Left ventricle myocardium inferior (tissue), 1 donor: Measurements from ENCODE around the gene CNGB1. TPM values are rescaled to one million over a fixed set of nuclear protein-coding genes. Genes with fewer than 3 reads are reported as not detected.

ENCODE experiments used
- DNase-seq: peaks from one replicate; pipeline ENCODE4 v3.0.0-alpha.2; 2020
- H3K27ac ChIP-seq: fragments of 200-600 bp; replicated peaks from 2 replicates; pipeline ENCODE4 v1.8.0; 2021
- H3K27me3 ChIP-seq: fragments of 200-600 bp; 2 replicates; pipeline ENCODE4 v1.8.0; 2021; ENCODE audit warnings: low read depth
- H3K36me3 ChIP-seq: fragments of 200-600 bp; 2 replicates; pipeline ENCODE4 v1.8.0; 2021
- H3K4me1 ChIP-seq: fragments of 200-600 bp; 2 replicates; pipeline ENCODE4 v1.8.0; 2021
- H3K4me3 ChIP-seq: fragments of 200-600 bp; 2 replicates; pipeline ENCODE4 v1.8.0; 2021; ENCODE audit warnings: mild to moderate bottlenecking, moderate library complexity
- H3K9me3 ChIP-seq: fragments of 200-600 bp; replicated peaks from 2 replicates; pipeline ENCODE4 v1.8.0; 2021
- CTCF ChIP-seq: fragments of 200-600 bp; IDR thresholded peaks from 2 replicates; pipeline ENCODE4 v1.8.0; 2021; ENCODE audit warnings: antibody characterized with exemption, mild to moderate bottlenecking, borderline replicate concordance
- intact Hi-C: fragments of 100-400 bp; cut with micrococcal nuclease; formaldehyde crosslinking; loops from one replicate; pipeline ENCODE4 v1.11.0; 2022
- total RNA-seq: library from RNA; stranded (reverse); fragmentation: NEBNext Ultra II Directional; extraction: Animal tissue kit (Norgen Biotek cat#: 25700); gene quantifications from one replicate; pipeline ENCODE4 v1.2.1, GENCODE V29; 2021
- donor health status: DM: no; HTN: yes; CAD: no; lungs with severe emphysema.

CNGB1 gene
- total RNA-seq, 1 donor from 2014 or later = not detected

- no peaks in the 10 kb centered on the region for H3K9me3 ChIP-seq
- intact Hi-C loops = no loop called here
- DNase-seq = no peak
- H3K4me3 ChIP-seq = no peak overlapping the region
- TF ChIP-seq CTCF = no peak
- H3K27ac ChIP-seq = no peak overlapping the region
- H3K27me3 ChIP-seq = peaks cover 36% of the 10 kb centered on the region
- no peaks in the 10 kb centered on the region for H3K4me1 ChIP-seq
- H3K36me3 ChIP-seq = no peaks in the 10 kb centered on the region
These were observed 99.5 kb downstream of the CNGB1 start for GRCh38 chr16:57871456-57871855.

- Histone ChIP-seq H3K4me3 (no peak overlapping the region), H3K4me1 (no peaks in the 10 kb centered on the region), H3K36me3 (no peaks in the 10 kb centered on the region), H3K9me3 (no peaks in the 10 kb centered on the region), H3K27me3 (peaks cover 36% of the 10 kb centered on the region), H3K27ac (no peak overlapping the region)
- no peak for DNase-seq
- no peak for TF ChIP-seq CTCF
- intact Hi-C loops = no loop called here
These were observed 100.0 kb downstream of the CNGB1 start for GRCh38 chr16:57870753-57871454.

- no peak overlapping the region for H3K4me3 ChIP-seq
- no peaks in the 10 kb centered on the region for H3K36me3 ChIP-seq
- H3K27ac ChIP-seq = no peak overlapping the region
- intact Hi-C loops = loop anchor here (10.0 kb wide), 1 partner anchor 74 kb away; no protein-coding TSS in a partner anchor
- DNase-seq = no peak
- no peak for TF ChIP-seq CTCF
- H3K9me3 ChIP-seq = no peaks in the 10 kb centered on the region
- peaks cover 18% of the 10 kb centered on the region for H3K27me3 ChIP-seq
- no peaks in the 10 kb centered on the region for H3K4me1 ChIP-seq
These were observed 101.9 kb downstream of the CNGB1 start for GRCh38 chr16:57868913-57869520.

- no peak for TF ChIP-seq CTCF
- Histone ChIP-seq H3K27ac (no peak overlapping the region), H3K36me3 (no peaks in the 10 kb centered on the region), H3K9me3 (no peaks in the 10 kb centered on the region), H3K4me1 (peaks cover 12% of the 10 kb centered on the region), H3K4me3 (no peak overlapping the region), H3K27me3 (no peaks in the 10 kb centered on the region)
- no peak for DNase-seq
- intact Hi-C loops = loop anchor here (10.0 kb wide), 1 partner anchor 72 kb away; no protein-coding TSS in a partner anchor
These were observed 103.8 kb downstream of the CNGB1 start for GRCh38 chr16:57867000-57867561.

- Histone ChIP-seq H3K4me3 (no peak overlapping the region), H3K9me3 (no peaks in the 10 kb centered on the region), H3K4me1 (peaks cover 12% of the 10 kb centered on the region), H3K36me3 (no peaks in the 10 kb centered on the region), H3K27me3 (no peaks in the 10 kb centered on the region), H3K27ac (no peak overlapping the region)
- TF ChIP-seq CTCF = no peak
- no peak for DNase-seq
- intact Hi-C loops = loop anchor here (10.0 kb wide), 1 partner anchor 72 kb away; no protein-coding TSS in a partner anchor
These were observed 104.4 kb downstream of the CNGB1 start for GRCh38 chr16:57866529-57866918.
